Naive B cell (primary cell): ENCODE results near the gene ZFHX3. TPM values are rescaled to one million over a fixed set of nuclear protein-coding genes. Genes with fewer than 3 reads are reported as not detected.

ENCODE experiments used
- ATAC-seq, 2 donors: fragments of 150-1000 bp; cut with Tn5 transposase; 2 replicates each; pipeline ENCODE4 v1.10.0; 2021; ENCODE audit warnings: low read depth in 2 of 2, mild to moderate bottlenecking in 2 of 2, moderate library complexity in 2 of 2
- DNase-seq: peaks from one replicate; pipeline ENCODE4 v3.0.0; 2022
- H3K27ac Mint-ChIP-seq, 6 donors: one replicate each; pipeline ENCODE4 v1.8.0; 2020 to 2022; ENCODE audit warnings: mild to moderate bottlenecking in 6 of 6, mixed read lengths in 6 of 6, moderate library complexity in 5 of 6, inconsistent platforms in 2 of 6
- H3K27me3 Mint-ChIP-seq, 3 donors: one replicate each; pipeline ENCODE4 v1.8.0; 2021 to 2022; ENCODE audit warnings: mixed read lengths in 3 of 3, mild to moderate bottlenecking in 1 of 3
- H3K36me3 Mint-ChIP-seq, 2 donors: one replicate each; pipeline ENCODE4 v1.8.0; 2020 to 2022; ENCODE audit warnings: mixed read lengths in 2 of 2, inconsistent platforms in 1 of 2, mild to moderate bottlenecking in 1 of 2
- H3K4me1 Mint-ChIP-seq, 3 donors: one replicate each; pipeline ENCODE4 v1.8.0; 2020 to 2022; ENCODE audit warnings: mixed read lengths in 3 of 3, inconsistent platforms in 1 of 3, mild to moderate bottlenecking in 1 of 3, moderate library complexity in 1 of 3
- H3K4me3 Mint-ChIP-seq, 8 donors: one replicate each; pipeline ENCODE4 v1.8.0; 2020 to 2022; ENCODE audit warnings: mild to moderate bottlenecking in 8 of 8, mixed read lengths in 8 of 8, moderate library complexity in 8 of 8, inconsistent platforms in 2 of 8
- H3K9me3 Mint-ChIP-seq, 7 donors: one replicate each; pipeline ENCODE4 v1.8.0; 2020 to 2022; ENCODE audit warnings: mixed read lengths in 7 of 7, mild to moderate bottlenecking in 5 of 7, inconsistent platforms in 2 of 7, moderate library complexity in 1 of 7
- polyA plus RNA-seq, 6 donors: library from polyadenylated mRNA; unstranded; fragments of 300-500 nt; fragmentation: Illumina TruSeq; gene quantifications; one replicate each; pipeline ENCODE4 v1.2.3, GENCODE V29; 2021; ENCODE audit warnings: low read depth in 6 of 6

The ZFHX3 gene, protein sequence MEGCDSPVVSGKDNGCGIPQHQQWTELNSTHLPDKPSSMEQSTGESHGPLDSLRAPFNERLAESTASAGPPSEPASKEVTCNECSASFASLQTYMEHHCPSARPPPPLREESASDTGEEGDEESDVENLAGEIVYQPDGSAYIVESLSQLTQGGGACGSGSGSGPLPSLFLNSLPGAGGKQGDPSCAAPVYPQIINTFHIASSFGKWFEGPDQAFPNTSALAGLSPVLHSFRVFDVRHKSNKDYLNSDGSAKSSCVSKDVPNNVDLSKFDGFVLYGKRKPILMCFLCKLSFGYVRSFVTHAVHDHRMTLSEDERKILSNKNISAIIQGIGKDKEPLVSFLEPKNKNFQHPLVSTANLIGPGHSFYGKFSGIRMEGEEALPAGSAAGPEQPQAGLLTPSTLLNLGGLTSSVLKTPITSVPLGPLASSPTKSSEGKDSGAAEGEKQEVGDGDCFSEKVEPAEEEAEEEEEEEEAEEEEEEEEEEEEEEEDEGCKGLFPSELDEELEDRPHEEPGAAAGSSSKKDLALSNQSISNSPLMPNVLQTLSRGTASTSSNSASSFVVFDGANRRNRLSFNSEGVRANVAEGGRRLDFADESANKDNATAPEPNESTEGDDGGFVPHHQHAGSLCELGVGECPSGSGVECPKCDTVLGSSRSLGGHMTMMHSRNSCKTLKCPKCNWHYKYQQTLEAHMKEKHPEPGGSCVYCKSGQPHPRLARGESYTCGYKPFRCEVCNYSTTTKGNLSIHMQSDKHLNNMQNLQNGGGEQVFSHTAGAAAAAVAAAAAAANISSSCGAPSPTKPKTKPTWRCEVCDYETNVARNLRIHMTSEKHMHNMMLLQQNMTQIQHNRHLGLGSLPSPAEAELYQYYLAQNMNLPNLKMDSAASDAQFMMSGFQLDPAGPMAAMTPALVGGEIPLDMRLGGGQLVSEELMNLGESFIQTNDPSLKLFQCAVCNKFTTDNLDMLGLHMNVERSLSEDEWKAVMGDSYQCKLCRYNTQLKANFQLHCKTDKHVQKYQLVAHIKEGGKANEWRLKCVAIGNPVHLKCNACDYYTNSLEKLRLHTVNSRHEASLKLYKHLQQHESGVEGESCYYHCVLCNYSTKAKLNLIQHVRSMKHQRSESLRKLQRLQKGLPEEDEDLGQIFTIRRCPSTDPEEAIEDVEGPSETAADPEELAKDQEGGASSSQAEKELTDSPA (N-terminal part only)
- under 1 TPM in 5 of 6 donors, not detected in 1; 0.08 to 0.61 (median 0.24) TPM for polyA plus RNA-seq

DNA sequence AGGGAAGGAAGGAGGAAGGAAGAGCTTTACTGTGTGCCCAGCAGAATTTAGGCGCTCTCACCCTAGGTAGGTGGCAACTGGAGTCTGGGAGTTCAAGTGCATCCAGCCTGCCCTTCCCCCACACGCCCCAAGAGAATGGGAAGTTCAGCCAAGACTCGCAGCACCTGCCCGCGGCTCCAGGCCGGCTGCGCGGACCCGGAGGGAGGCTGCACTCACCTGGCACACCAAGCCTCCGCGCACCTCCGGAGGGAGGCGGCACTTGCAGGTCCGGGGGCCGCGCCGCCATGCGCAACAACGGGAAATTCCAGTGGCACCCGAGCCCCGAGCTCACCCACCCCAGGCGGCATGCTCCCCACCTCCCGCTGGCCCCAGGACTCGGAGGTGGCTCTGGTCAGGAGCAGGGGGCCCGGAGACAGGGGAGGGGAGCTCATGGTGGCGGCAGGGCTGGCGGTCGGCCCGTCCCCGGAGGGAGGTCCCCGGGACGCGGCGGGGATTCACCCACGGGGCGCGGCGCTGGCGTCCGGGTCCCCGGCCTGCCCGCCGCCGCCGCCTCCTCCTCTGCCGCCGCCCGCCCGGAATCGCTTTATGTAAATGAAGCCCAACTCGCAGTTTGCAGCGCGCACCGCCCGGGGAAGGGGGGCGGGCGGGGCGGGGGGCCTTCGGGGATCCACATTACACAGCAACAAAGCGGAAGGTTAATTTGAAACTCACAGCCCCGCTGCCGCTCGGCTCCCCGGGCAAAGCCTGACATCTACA is at the start of gene ZFHX3:
Gene ZFHX3 (minus strand): TSS at position 593 of the 756 bp plus-strand sequence. CDS start 87,983 bp downstream, outside the sequence.
- Mint-ChIP-seq H3K4me3 (peak within 1 kb of the TSS; percentile 77 to 88 (median 82)), H3K27me3 (peaks cover 0 to 4% (median 0%) of the 10 kb centered on the region in 3 donors), H3K4me1 (peaks cover 9 to 16% (median 15%) of the 10 kb centered on the region in 3 donors), H3K36me3 (no peaks in the 10 kb centered on the region), H3K9me3 (peaks cover 0 to 2% (median 0%) of the 10 kb centered on the region in 7 donors), H3K27ac (peak within 1 kb of the TSS; percentile 14 to 93 (median 54))
- ATAC-seq: peak; percentile 85 to 86
- peak; percentile 76 for DNase-seq

DNA sequence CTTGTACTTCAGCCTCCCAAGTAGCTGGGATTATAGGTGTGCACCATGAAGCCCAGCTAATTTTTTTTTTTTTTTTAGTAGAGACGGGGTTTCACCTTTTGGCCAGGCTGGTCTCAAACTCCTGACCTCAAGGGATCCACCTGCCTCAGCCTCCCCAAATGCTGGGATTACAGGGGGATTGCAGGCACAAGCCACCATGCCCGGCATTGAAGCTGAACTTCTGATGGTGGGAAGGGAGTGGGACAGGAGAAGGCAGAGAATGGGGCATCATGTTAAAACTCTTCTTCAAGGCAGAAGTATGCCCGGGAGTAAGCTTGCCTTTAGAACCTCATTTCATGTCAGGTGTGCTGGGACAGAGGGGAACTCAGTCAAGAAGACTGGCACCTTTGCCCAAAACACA is 48.6 kb upstream of the ZFHX3 start:
- Mint-ChIP-seq H3K27me3 (peaks cover 0 to 4% (median under 1%) of the 10 kb centered on the region in 3 donors), H3K4me1 (no peaks in the 10 kb centered on the region), H3K36me3 (no peaks in the 10 kb centered on the region), H3K9me3 (peaks cover 0 to 2% (median 0%) of the 10 kb centered on the region in 7 donors), H3K4me3 (no peak overlapping the region), H3K27ac (no peak overlapping the region)
- ATAC-seq: no peak
- DNase-seq: no peak

DNA sequence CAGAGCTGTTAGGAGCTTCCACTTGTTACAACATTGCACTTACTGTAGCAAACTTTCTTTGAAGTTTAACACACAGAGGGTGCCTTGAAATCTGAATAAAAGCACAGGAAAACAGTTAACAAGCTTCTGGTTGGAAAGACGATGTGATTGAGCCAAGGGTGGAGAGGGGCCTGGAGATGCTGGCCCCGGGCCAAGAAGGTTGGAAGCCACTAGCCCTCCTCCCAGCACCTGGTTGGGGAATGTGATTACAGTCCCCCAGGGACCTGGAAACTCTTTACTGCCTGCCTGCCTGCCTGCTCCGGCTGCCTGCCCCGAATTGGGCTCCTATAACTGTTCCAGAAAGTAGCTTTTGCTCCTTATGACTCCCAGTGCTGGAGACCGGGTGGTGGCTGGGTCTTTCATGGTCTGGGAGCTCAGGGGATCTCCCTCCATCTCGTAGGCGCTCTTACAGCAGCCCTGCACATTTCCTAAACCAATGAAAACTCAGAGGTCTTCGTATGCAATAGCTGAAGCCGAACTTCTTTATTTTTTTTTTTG is 48.0 kb upstream of the ZFHX3 start:
- Mint-ChIP-seq H3K27me3 (no peaks in the 10 kb centered on the region), H3K36me3 (no peaks in the 10 kb centered on the region), H3K9me3 (peaks cover 0 to 2% (median 0%) of the 10 kb centered on the region in 7 donors), H3K4me1 (no peaks in the 10 kb centered on the region), H3K4me3 (peak overlapping the region in 1 of 8 donors; percentile 74), H3K27ac (no peak overlapping the region)
- DNase-seq: no peak
- ATAC-seq: no peak

DNA sequence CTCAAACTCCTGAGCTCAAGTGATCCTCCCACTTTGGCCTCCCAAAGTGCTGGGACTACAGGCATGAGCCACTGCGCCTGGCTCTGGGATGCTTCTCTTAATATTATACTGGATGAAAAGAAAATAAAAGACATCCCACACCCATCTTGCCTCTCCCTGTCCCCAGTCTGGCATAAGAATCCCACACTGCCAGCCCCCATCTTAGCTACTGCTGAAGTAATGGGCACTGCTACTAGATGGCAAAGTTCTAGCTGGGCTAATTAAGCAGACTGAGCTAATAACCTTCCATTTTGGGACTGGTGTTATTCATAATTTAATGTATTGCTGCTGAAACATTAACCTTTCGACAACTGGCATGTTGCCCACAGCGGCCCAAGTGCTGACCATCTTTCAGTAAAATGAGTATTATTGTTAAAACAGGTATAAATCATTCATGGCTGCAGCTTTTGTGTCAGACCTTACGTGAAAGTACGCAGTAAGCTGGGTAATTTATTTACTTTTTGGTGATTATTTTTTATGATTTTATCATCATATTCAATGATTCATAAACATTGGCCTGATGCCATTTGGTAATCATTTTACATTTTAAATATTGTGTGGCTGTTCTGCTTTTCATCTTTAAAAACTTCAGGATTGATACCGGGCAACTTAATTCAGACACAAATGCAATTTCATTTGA is 47.4 kb upstream of the ZFHX3 start:
- Mint-ChIP-seq H3K27ac (no peak overlapping the region), H3K27me3 (no peaks in the 10 kb centered on the region), H3K4me1 (no peaks in the 10 kb centered on the region), H3K4me3 (no peak overlapping the region), H3K9me3 (peaks cover 0 to 2% (median 0%) of the 10 kb centered on the region in 7 donors), H3K36me3 (no peaks in the 10 kb centered on the region)
- DNase-seq (no peak), ATAC-seq (no peak)

DNA sequence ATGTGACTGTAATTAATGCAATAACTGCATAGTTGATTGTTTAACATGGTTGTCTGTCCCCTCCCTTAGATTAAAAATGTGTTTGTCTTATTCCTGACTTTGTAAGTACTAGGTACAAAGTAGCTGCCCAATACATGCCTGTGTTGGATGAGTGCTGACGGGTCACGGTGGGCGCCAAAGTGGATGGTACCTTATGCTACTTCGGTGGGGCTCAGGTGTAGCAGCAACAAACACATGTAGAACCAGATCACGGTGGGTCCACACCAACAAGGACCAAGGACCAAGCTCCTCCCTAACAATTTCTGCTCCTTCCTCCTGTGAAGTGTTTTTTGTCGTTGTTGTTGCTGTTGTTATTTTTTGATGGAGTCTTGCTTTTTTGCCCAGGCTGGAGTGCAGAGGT is 46.4 kb upstream of the ZFHX3 start:
- peaks cover 0 to 2% (median 0%) of the 10 kb centered on the region in 7 donors for H3K9me3 Mint-ChIP-seq
- H3K27me3 Mint-ChIP-seq: no peaks in the 10 kb centered on the region
- no peaks in the 10 kb centered on the region for H3K4me1 Mint-ChIP-seq
- H3K36me3 Mint-ChIP-seq: no peaks in the 10 kb centered on the region
- H3K27ac Mint-ChIP-seq: no peak overlapping the region
- no peak for ATAC-seq
- no peak overlapping the region for H3K4me3 Mint-ChIP-seq
- DNase-seq: no peak

DNA sequence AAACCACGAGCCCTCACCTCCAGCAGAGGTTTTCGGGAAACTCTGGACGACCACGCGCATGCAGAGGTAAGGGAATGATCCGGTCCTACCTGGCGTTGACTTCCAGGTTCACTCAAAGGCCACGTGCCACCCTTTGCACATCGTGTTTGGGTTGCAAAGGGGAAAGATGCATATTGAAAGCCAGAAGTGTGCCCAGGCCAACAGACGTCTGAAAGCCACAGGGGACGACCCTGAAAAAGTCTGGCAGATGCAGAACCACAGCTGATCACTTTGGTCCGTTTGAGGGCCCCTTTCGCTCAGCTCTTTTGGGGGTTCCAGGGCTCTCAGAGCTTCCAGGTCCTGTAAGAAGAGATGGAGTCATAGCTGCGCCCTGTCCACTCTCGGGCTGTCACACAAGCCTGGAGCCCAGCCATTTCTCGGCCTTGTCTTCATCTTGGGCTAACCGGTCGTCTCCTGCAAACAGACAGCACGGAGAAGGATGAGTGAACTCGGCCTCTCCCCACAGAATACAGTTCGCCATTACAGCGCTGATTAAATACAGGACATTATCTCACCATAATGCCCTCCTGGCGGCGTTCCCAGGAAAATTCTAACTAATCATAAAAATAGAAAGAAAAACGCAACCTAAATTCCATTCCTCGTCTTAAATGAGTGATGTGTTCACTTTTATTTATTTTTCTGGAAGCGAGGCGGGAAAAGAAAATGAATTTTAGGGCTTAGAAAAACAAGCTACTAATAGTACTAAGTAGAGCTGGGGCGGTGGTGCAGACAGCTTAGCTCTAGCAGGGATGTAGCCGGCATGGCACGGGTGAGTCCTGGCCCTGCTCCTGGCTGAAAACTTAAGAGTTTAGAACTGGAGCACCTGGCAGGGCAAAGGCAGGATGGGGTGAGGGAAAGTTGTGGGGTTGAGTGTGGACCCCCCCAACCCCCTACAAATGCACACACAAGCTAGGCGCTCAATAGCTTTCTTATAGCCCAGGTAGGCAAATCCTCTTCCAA is 45.5 kb upstream of the ZFHX3 start:
- ATAC-seq: no peak
- H3K36me3 Mint-ChIP-seq: no peaks in the 10 kb centered on the region
- DNase-seq: no peak
- no peaks in the 10 kb centered on the region for H3K4me1 Mint-ChIP-seq
- H3K4me3 Mint-ChIP-seq: no peak overlapping the region
- H3K9me3 Mint-ChIP-seq: no peaks in the 10 kb centered on the region
- H3K27me3 Mint-ChIP-seq: no peaks in the 10 kb centered on the region
- no peak overlapping the region for H3K27ac Mint-ChIP-seq

DNA sequence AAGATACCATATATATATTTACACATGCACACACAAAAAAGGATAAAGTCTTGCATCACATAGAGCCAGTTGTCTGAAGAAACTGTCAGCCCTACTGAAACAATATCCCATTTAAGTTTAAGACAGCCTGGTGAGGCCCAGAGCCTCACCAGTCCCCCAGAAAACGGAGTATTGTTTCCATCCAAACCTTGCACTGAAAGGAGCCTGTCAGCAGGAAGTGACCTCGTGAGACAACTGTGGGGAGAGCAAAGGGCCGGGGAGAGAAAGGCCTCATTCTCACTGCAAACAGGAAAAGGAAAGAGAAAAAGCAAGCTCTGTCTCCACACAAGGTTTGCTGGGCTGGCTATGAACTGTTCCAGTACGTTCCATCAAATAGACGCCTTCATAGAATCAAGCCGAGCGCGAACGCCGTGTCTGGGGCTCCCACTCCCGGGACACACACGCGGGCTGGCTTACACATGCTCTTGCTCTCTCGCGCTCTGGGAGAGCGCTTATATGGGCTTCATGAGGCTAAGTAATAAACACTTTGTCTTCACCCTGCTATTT is 44.4 kb upstream of the ZFHX3 start:
- DNase-seq (no peak), ATAC-seq (no peak)
- no peaks in the 10 kb centered on the region for H3K4me1 Mint-ChIP-seq
- H3K9me3 Mint-ChIP-seq: no peaks in the 10 kb centered on the region
- H3K27ac Mint-ChIP-seq: peak overlapping the region in 1 of 6 donors; percentile 66
- no peaks in the 10 kb centered on the region for H3K27me3 Mint-ChIP-seq
- H3K36me3 Mint-ChIP-seq: no peaks in the 10 kb centered on the region
- H3K4me3 Mint-ChIP-seq: no peak overlapping the region

DNA sequence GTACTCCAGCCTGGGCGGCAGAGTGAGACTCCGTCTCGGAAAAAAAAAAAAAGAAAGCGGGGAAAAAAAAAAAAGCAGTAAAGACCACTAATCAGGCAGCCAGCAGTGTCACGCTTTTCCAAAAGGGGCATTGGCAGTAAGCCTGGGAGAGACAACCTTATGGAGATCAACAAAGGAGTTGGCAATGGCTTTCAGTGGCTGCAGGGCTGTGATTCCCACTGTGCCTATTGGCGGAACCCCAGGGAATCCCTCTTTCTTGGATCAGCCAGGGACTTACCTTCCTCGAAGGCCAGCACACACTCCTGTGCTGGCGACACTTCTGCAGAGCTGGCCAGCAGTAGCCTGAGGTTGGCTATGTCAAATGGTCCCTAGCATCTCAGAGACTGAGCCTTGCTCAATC is 43.2 kb upstream of the ZFHX3 start:
- H3K27me3 Mint-ChIP-seq: no peaks in the 10 kb centered on the region

DNA sequence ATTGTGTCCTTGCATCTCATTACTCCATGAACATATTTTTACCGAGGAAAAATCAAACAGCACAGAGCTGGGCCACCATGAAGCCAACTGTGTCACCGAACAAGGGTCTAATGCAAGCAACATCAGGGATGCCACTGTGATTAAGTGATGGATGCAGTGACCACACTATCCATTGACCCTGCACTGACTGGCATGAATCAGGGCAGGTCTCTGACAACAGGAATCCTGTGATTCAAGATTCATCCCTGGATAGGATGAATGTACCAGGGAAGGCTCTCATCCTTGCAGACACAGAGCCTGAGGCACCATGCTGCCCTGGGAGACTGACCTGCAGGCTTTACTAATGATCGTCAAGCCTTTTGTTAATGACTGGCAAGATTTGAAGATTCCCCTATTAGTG is 41.5 kb upstream of the ZFHX3 start:
- Mint-ChIP-seq H3K27ac (no peak overlapping the region), H3K27me3 (peaks cover 0 to 6% (median under 1%) of the 10 kb centered on the region in 3 donors), H3K4me1 (peaks cover 0 to 10% (median 2%) of the 10 kb centered on the region in 3 donors), H3K4me3 (no peak overlapping the region), H3K9me3 (peaks cover 0 to 5% (median 0%) of the 10 kb centered on the region in 7 donors), H3K36me3 (no peaks in the 10 kb centered on the region)
- ATAC-seq: no peak
- DNase-seq: no peak

More for the DNA sequence above, 43.2 kb upstream of the ZFHX3 start:
- no peak overlapping the region for H3K4me3 Mint-ChIP-seq
- ATAC-seq: no peak
- peaks cover 0 to under 1% (median 0%) of the 10 kb centered on the region in 3 donors for H3K4me1 Mint-ChIP-seq
- DNase-seq: no peak
- no peaks in the 10 kb centered on the region for H3K9me3 Mint-ChIP-seq
- no peak overlapping the region for H3K27ac Mint-ChIP-seq
- H3K36me3 Mint-ChIP-seq: no peaks in the 10 kb centered on the region

DNA sequence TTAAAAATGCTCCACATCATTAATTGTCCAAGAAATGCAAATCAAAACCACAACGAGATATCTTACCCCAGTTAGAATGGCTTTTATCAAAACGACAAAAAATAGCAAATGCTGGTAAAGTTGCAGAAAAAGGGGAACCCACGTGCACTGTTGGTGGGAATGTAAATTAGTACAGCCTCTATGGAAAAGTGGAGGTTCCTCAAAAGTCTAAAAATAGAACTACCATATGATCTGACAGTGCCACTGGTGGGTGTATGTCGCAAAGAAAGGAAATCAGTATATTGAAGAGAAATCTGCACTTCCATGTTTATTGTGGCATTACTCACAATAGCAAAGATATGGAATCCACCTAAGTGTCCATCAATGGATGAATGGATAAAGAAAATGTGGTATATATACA is 38.2 kb upstream of the ZFHX3 start:
- Mint-ChIP-seq H3K9me3 (peaks cover 0 to 9% (median 4%) of the 10 kb centered on the region in 7 donors), H3K36me3 (peaks cover 0 to 7% of the 10 kb centered on the region in 2 donors)
- no peak for DNase-seq

DNA sequence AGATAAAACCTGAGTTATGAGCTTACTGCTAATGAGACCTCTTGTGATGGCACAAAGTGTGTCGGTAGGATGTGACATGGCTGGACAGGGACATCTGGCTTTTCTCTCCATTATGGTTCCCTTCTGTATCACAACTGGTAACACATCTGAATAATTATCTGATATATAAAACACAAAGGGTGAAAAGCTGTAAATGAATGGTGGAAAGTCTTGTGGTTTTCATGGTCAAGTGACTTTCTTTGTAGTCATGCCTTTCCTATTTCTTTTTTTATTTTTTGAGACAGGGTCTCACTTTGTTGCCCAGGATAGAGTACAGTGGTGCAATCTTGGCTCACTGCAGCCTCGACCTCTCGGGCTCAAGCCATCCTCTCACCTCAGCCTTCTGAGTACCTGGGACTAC is 35.3 kb upstream of the ZFHX3 start:
- H3K27me3 Mint-ChIP-seq: peaks cover 10 to 17% (median 17%) of the 10 kb centered on the region in 3 donors
- H3K4me3 Mint-ChIP-seq: no peak overlapping the region
- ATAC-seq (no peak), DNase-seq (no peak)
- peaks cover 0 to 7% of the 10 kb centered on the region in 2 donors for H3K36me3 Mint-ChIP-seq
- H3K9me3 Mint-ChIP-seq: peaks cover 0 to 9% (median 4%) of the 10 kb centered on the region in 7 donors
- H3K4me1 Mint-ChIP-seq: peaks cover 0 to 10% (median 2%) of the 10 kb centered on the region in 3 donors
- no peak overlapping the region for H3K27ac Mint-ChIP-seq

More for the DNA sequence above, 38.2 kb upstream of the ZFHX3 start:
- Mint-ChIP-seq H3K27ac (no peak overlapping the region), H3K4me3 (no peak overlapping the region), H3K4me1 (peaks cover 0 to 10% (median 2%) of the 10 kb centered on the region in 3 donors), H3K27me3 (peaks cover 4 to 11% (median 8%) of the 10 kb centered on the region in 3 donors)
- ATAC-seq: no peak
